GM23338 (cell line): ENCODE data around the gene SEL1L3. TPM values are rescaled to one million over a fixed set of nuclear protein-coding genes. Genes with fewer than 3 reads are reported as not detected.

Experiments
- ATAC-seq: fragments of 200-7000 bp; cut with Tn5 transposase; 3 replicates; pipeline ENCODE4 v1.9.1; 2020
- DNase-seq: peaks from one replicate; pipeline ENCODE4 v3.0.0-alpha.2; 2015; ENCODE audit warnings: low spot score
- H2AFZ ChIP-seq: fragments of 200-600 bp; sonication (generic); 2 replicates; pipeline ENCODE4 v1.8.0; 2016; ENCODE audit warnings: antibody characterized with exemption, mild to moderate bottlenecking, moderate library complexity
- H3F3A ChIP-seq: fragments of 200-600 bp; sonication (generic); replicated peaks from 2 replicates; pipeline ENCODE4 v1.8.0; 2017; ENCODE audit warnings: antibody characterized with exemption, mixed run types, low read depth
- H3K27ac ChIP-seq: fragments of 200-600 bp; sonication (generic); 2 replicates; pipeline ENCODE4 v1.6.1; 2016; ENCODE audit warnings: low read depth
- H3K27me3 ChIP-seq: fragments of 200-600 bp; sonication (generic); 2 replicates; pipeline ENCODE4 v1.8.0; 2016; ENCODE audit warnings: mild to moderate bottlenecking, mixed run types, moderate library complexity; ENCODE audit not compliant: insufficient read depth
- H3K36me3 ChIP-seq: fragments of 200-600 bp; sonication (generic); 2 replicates; pipeline ENCODE4 v1.8.0; 2016; ENCODE audit warnings: mild to moderate bottlenecking; ENCODE audit not compliant: insufficient read depth
- H3K4me1 ChIP-seq: fragments of 200-600 bp; sonication (generic); 2 replicates; pipeline ENCODE4 v1.8.0; 2016; ENCODE audit warnings: mild to moderate bottlenecking, moderate library complexity; ENCODE audit not compliant: insufficient read depth
- H3K4me2 ChIP-seq: fragments of 200-600 bp; sonication (generic); 2 replicates; pipeline ENCODE4 v1.7.1; 2017; ENCODE audit warnings: mixed run types
- H3K4me3 ChIP-seq: fragments of 200-600 bp; sonication (generic); 2 replicates; pipeline ENCODE4 v1.6.1; 2016; ENCODE audit warnings: mixed run types
- H3K79me2 ChIP-seq: fragments of 200-600 bp; sonication (generic); replicated peaks from 2 replicates; pipeline ENCODE4 v1.8.0; 2017; ENCODE audit warnings: mild to moderate bottlenecking; ENCODE audit not compliant: insufficient read depth
- H3K9me2 ChIP-seq: fragments of 200-600 bp; sonication (generic); 2 replicates; pipeline ENCODE4 v1.8.0; 2017; ENCODE audit not compliant: insufficient read depth
- H4K20me1 ChIP-seq: fragments of 200-600 bp; sonication (generic); replicated peaks from 2 replicates; pipeline ENCODE4 v1.8.0; 2017; ENCODE audit warnings: mild to moderate bottlenecking; ENCODE audit not compliant: insufficient read depth
- H3K27ac Mint-ChIP-seq: 2 replicates; pipeline ENCODE4 v1.8.0; 2020; ENCODE audit warnings: inconsistent platforms, mild to moderate bottlenecking, moderate library complexity, mixed read lengths
- H3K27me3 Mint-ChIP-seq: 3 replicates; pipeline ENCODE4 v1.8.0; 2022; ENCODE audit warnings: low read depth, mild to moderate bottlenecking, moderate library complexity, mixed read lengths, inconsistent platforms; ENCODE audit not compliant: insufficient read depth, poor library complexity
- H3K36me3 Mint-ChIP-seq: 3 replicates; pipeline ENCODE4 v1.8.0; 2021; ENCODE audit warnings: low read depth, mild to moderate bottlenecking, inconsistent platforms, moderate library complexity, mixed read lengths
- H3K4me1 Mint-ChIP-seq: 3 replicates; pipeline ENCODE4 v1.8.0; 2020; ENCODE audit warnings: mild to moderate bottlenecking, inconsistent platforms, mixed read lengths
- H3K4me3 Mint-ChIP-seq: 3 replicates; pipeline ENCODE4 v1.8.0; 2021; ENCODE audit warnings: moderate library complexity, mild to moderate bottlenecking, inconsistent platforms, mixed read lengths
- H3K9me3 Mint-ChIP-seq: 3 replicates; pipeline ENCODE4 v1.8.0; 2020; ENCODE audit warnings: moderate library complexity, mild to moderate bottlenecking, inconsistent platforms, mixed read lengths
- EZH2 ChIP-seq: fragments of 200-600 bp; sonication (generic); IDR thresholded peaks from one replicate; pipeline ENCODE4 v1.8.0; 2017; ENCODE audit warnings: antibody characterized with exemption, mild to moderate bottlenecking, low read depth; ENCODE audit not compliant: unreplicated experiment
- JUNB ChIP-seq: IDR thresholded peaks from one replicate; pipeline ENCODE4 v1.6.1; 2016; ENCODE audit warnings: antibody characterized with exemption; ENCODE audit not compliant: unreplicated experiment
- NANOG ChIP-seq: IDR thresholded peaks from 2 replicates; pipeline ENCODE4 v1.6.1; 2016; ENCODE audit warnings: antibody characterized with exemption, borderline replicate concordance
- STAT1 ChIP-seq: IDR thresholded peaks from one replicate; pipeline ENCODE4 v1.6.1; 2016; ENCODE audit warnings: antibody characterized with exemption; ENCODE audit not compliant: unreplicated experiment
- ZNF114 ChIP-seq: fragments of 250-450 bp; sonication (Bioruptor Pico); IDR thresholded peaks from 2 replicates; pipeline ENCODE4 v1.5.0; 2020; ENCODE audit warnings: mild to moderate bottlenecking, moderate library complexity
- ZNF331 ChIP-seq: fragments of 250-450 bp; sonication (Bioruptor Pico); IDR thresholded peaks from 2 replicates; pipeline ENCODE4 v1.5.0; 2020; ENCODE audit warnings: low read depth, mild to moderate bottlenecking, moderate library complexity
- ZNF462 ChIP-seq: fragments of 250-450 bp; sonication (Bioruptor Pico); IDR thresholded peaks from 2 replicates; pipeline ENCODE4 v1.5.0; 2020; ENCODE audit warnings: mild to moderate bottlenecking, moderate library complexity
- polyA plus RNA-seq: library from polyadenylated mRNA; unstranded; fragments of >200 nt; fragmentation: Nextera tagmentation; extraction: Ambion mirVana; gene quantifications from 2 replicates; pipeline ENCODE4 v1.2.1, GENCODE V29; 2016
- total RNA-seq: library from RNA; depleted of rRNA; stranded (reverse); fragments of >200 nt; shearing (Covaris generic); gene quantifications from 2 replicates; pipeline ENCODE4 v1.2.3, GENCODE V29; 2014

SEL1L3 gene
- total and polyA plus RNA-seq, 2 experiments from 2014 or later: 17.1 to 61.7 TPM

- Histone ChIP-seq H3K4me1 (peaks cover 33% of the 10 kb centered on the region), H3F3A (no peaks in the 10 kb centered on the region), H3K79me2 (no peaks in the 10 kb centered on the region), H3K9me2 (no peaks in the 10 kb centered on the region), H2AFZ (no peak overlapping the region), H3K4me2 (no peak overlapping the region), H3K27ac (no peak overlapping the region), H3K27me3 (peaks cover 7% of the 10 kb centered on the region; the same call in 1 of the 2 replicates), H4K20me1 (peaks cover 5% of the 10 kb centered on the region; the same call in 1 of the 2 replicates), H3K36me3 (no peaks in the 10 kb centered on the region; the same call in 1 of the 2 replicates), H3K4me3 (no peak overlapping the region)
- DNase-seq (no peak), ATAC-seq (no peak)
- Mint-ChIP-seq H3K27me3 (peaks cover 5% of the 10 kb centered on the region), H3K36me3 (peaks cover 36% of the 10 kb centered on the region), H3K4me3 (no peak overlapping the region), H3K27ac (no peak overlapping the region), H3K9me3 (no peaks in the 10 kb centered on the region), H3K4me1 (peaks cover 44% of the 10 kb centered on the region)
- TF ChIP-seq NANOG (no peak), ZNF114 (no peak), JUNB (no peak)
Observed at GRCh38 chr4:25811841-25812240, 50.9 kb downstream of the SEL1L3 start.

GRCh38 chr4:25811374-25811690 lies 51.5 kb downstream of the SEL1L3 start:
- no peak for ATAC-seq
- peak overlapping the region; percentile 30; the same call in 1 of the 2 replicates for H3K4me2 ChIP-seq
- H4K20me1 ChIP-seq: peaks cover 5% of the 10 kb centered on the region; the same call in 1 of the 2 replicates

GRCh38 chr4:25810461-25811373 lies 52.1 kb downstream of the SEL1L3 start:
- no peaks in the 10 kb centered on the region for H3F3A ChIP-seq
- no peaks in the 10 kb centered on the region for H3K36me3 ChIP-seq
- no peak overlapping the region for H2AFZ ChIP-seq
- Mint-ChIP-seq H3K27ac (no peak overlapping the region), H3K27me3 (peaks cover 5% of the 10 kb centered on the region), H3K4me3 (no peak overlapping the region), H3K36me3 (peaks cover 36% of the 10 kb centered on the region), H3K4me1 (peaks cover 51% of the 10 kb centered on the region), H3K9me3 (no peaks in the 10 kb centered on the region)
- peaks cover 43% of the 10 kb centered on the region for H3K4me1 ChIP-seq
- H3K27ac ChIP-seq: no peak overlapping the region
- H3K79me2 ChIP-seq: no peaks in the 10 kb centered on the region
- peaks cover 5% of the 10 kb centered on the region; the same call in 1 of the 2 replicates for H4K20me1 ChIP-seq
- no peaks in the 10 kb centered on the region for H3K9me2 ChIP-seq
- peaks cover 7% of the 10 kb centered on the region; the same call in 1 of the 2 replicates for H3K27me3 ChIP-seq
- H3K4me2 ChIP-seq: peak overlapping the region; percentile 30; the same call in 1 of the 2 replicates
- DNase-seq (no peak), ATAC-seq (no peak)
- H3K4me3 ChIP-seq: no peak overlapping the region
- TF ChIP-seq ZNF462 (CRISPR knock-in tag) (no peak), ZNF331 (no peak), NANOG (no peak), STAT1 (no peak), JUNB (no peak), ZNF114 (no peak)

More at GRCh38 chr4:25811374-25811690, 51.5 kb downstream of the SEL1L3 start:
- H3K79me2 ChIP-seq: no peaks in the 10 kb centered on the region
- H3K36me3 Mint-ChIP-seq: peaks cover 35% of the 10 kb centered on the region
- peaks cover 7% of the 10 kb centered on the region; the same call in 1 of the 2 replicates for H3K27me3 ChIP-seq
- H3K27ac ChIP-seq: no peak overlapping the region
- no peak overlapping the region for H3K4me3 ChIP-seq
- TF ChIP-seq NANOG (no peak), EZH2 (no peak)
- H3K36me3 ChIP-seq: no peaks in the 10 kb centered on the region
- H3K27me3 Mint-ChIP-seq: peaks cover 5% of the 10 kb centered on the region
- H3K4me3 Mint-ChIP-seq: no peak overlapping the region
- H2AFZ ChIP-seq: no peak overlapping the region
- H3K4me1 ChIP-seq: peaks cover 38% of the 10 kb centered on the region
- H3K9me2 ChIP-seq: no peaks in the 10 kb centered on the region
- DNase-seq: peak; percentile 43
- no peaks in the 10 kb centered on the region for H3K9me3 Mint-ChIP-seq
- H3K4me1 Mint-ChIP-seq: peaks cover 49% of the 10 kb centered on the region
- no peak overlapping the region for H3K27ac Mint-ChIP-seq
- H3F3A ChIP-seq: no peaks in the 10 kb centered on the region
